Mesothelial cell of epicardium (in vitro differentiated cells): Measurements from ENCODE around the gene DNAJB9. TPM values are rescaled to one million over a fixed set of nuclear protein-coding genes. Genes with fewer than 3 reads are reported as not detected.

Source experiments
- DNase-seq, 2 experiments: peaks; one replicate each; pipeline ENCODE4 v3.0.0; 2021; ENCODE audit warnings: low spot score in 2 of 2; ENCODE audit not compliant: unreplicated experiment in 2 of 2
- H3K27ac Mint-ChIP-seq: 2 replicates; pipeline ENCODE4 v1.8.0; 2021; ENCODE audit warnings: mixed read lengths
- H3K27me3 Mint-ChIP-seq: 2 replicates; pipeline ENCODE4 v1.8.0; 2021; ENCODE audit warnings: low read depth, mixed read lengths
- H3K36me3 Mint-ChIP-seq: 2 replicates; pipeline ENCODE4 v1.8.0; 2021; ENCODE audit warnings: mixed read lengths
- H3K4me1 Mint-ChIP-seq: 2 replicates; pipeline ENCODE4 v1.8.0; 2021; ENCODE audit warnings: mixed read lengths
- H3K4me3 Mint-ChIP-seq: 2 replicates; pipeline ENCODE4 v1.8.0; 2021; ENCODE audit warnings: mild to moderate bottlenecking, moderate library complexity, mixed read lengths
- H3K9me3 Mint-ChIP-seq: 2 replicates; pipeline ENCODE4 v1.8.0; 2021; ENCODE audit warnings: mixed read lengths
- CTCF ChIP-seq: fragments of 200-600 bp; sonication (generic); IDR thresholded peaks from one replicate; pipeline ENCODE4 v1.5.0; 2021; ENCODE audit warnings: antibody characterized with exemption; ENCODE audit not compliant: unreplicated experiment
- total RNA-seq: library from RNA; stranded (reverse); gene quantifications from 3 replicates; pipeline ENCODE4 v1.2.1, GENCODE V29; 2021

DNAJB9 gene
- total RNA-seq, 1 donor from 2014 or later = 14.1 TPM

- H3K27ac Mint-ChIP-seq = no peak overlapping the region
- no peaks in the 10 kb centered on the region for H3K4me1 Mint-ChIP-seq
- TF ChIP-seq CTCF = no peak
- H3K27me3 Mint-ChIP-seq = no peaks in the 10 kb centered on the region
- no peak overlapping the region for H3K4me3 Mint-ChIP-seq
- H3K36me3 Mint-ChIP-seq = peaks cover 60% of the 10 kb centered on the region
- H3K9me3 Mint-ChIP-seq = peaks cover 47% of the 10 kb centered on the region
- DNase-seq = no peak
Observed at GRCh38 chr7:108561047-108561619, 8.5 kb upstream of the DNAJB9 start.

GRCh38 chr7:108565987-108566386 lies 3.7 kb upstream of the DNAJB9 start:
- no peak overlapping the region for H3K27ac Mint-ChIP-seq
- H3K27me3 Mint-ChIP-seq = no peaks in the 10 kb centered on the region
- no peak for DNase-seq
- TF ChIP-seq CTCF = no peak
- H3K9me3 Mint-ChIP-seq = peaks cover 18% of the 10 kb centered on the region
- no peak overlapping the region for H3K4me3 Mint-ChIP-seq
- H3K4me1 Mint-ChIP-seq = peaks cover 26% of the 10 kb centered on the region
- H3K36me3 Mint-ChIP-seq = peaks cover 31% of the 10 kb centered on the region

- TF ChIP-seq CTCF = no peak
- peaks cover 25% of the 10 kb centered on the region for H3K36me3 Mint-ChIP-seq
- no peaks in the 10 kb centered on the region for H3K27me3 Mint-ChIP-seq
- H3K27ac Mint-ChIP-seq = peak overlapping the region; percentile 99
- H3K4me1 Mint-ChIP-seq = peaks cover 35% of the 10 kb centered on the region
- peak overlapping the region; percentile 95 for H3K4me3 Mint-ChIP-seq
- DNase-seq = no peak
- peaks cover 7% of the 10 kb centered on the region for H3K9me3 Mint-ChIP-seq
Observed at GRCh38 chr7:108568801-108569380, 783 bp upstream of the DNAJB9 start.

- peak overlapping the region; percentile 99 for H3K27ac Mint-ChIP-seq
- no peak for DNase-seq
- TF ChIP-seq CTCF = no peak
- peak overlapping the region; percentile 95 for H3K4me3 Mint-ChIP-seq
- no peaks in the 10 kb centered on the region for H3K27me3 Mint-ChIP-seq
- peaks cover 3% of the 10 kb centered on the region for H3K9me3 Mint-ChIP-seq
- H3K36me3 Mint-ChIP-seq = peaks cover 13% of the 10 kb centered on the region
- peaks cover 39% of the 10 kb centered on the region for H3K4me1 Mint-ChIP-seq
Observed at GRCh38 chr7:108570146-108570755, 577 bp downstream of the DNAJB9 start.

- DNase-seq = no peak
- H3K9me3 Mint-ChIP-seq = no peaks in the 10 kb centered on the region
- no peaks in the 10 kb centered on the region for H3K27me3 Mint-ChIP-seq
- H3K27ac Mint-ChIP-seq = no peak overlapping the region
- H3K4me3 Mint-ChIP-seq = no peak overlapping the region
- peaks cover 46% of the 10 kb centered on the region for H3K4me1 Mint-ChIP-seq
- TF ChIP-seq CTCF = no peak
- H3K36me3 Mint-ChIP-seq = peaks cover 14% of the 10 kb centered on the region
Observed at GRCh38 chr7:108572480-108572879, 2.8 kb downstream of the DNAJB9 start.
